ENCODE data around the gene PRMT3.
"Not testable (repeated sequence)": the region's sequence is repeated elsewhere in the genome, so short reads cannot be mapped to it uniquely, and the experiment has no call there.

PRMT3 gene

GRCh38 chr11:20518323-20518834 is 130.9 kb downstream of the PRMT3 start:
- FAIRE-seq: no peak

GRCh38 chr11:20522536-20522935 is 135.0 kb downstream of the PRMT3 start:
- FAIRE-seq: no peak

GRCh38 chr11:20529757-20530156 is 142.2 kb downstream of the PRMT3 start:
- FAIRE-seq: no peak

GRCh38 chr11:20530942-20531703 is 143.6 kb downstream of the PRMT3 start:
- no peak for FAIRE-seq

- no peak for FAIRE-seq
Measured at GRCh38 chr11:20535271-20535881, 147.9 kb downstream of the PRMT3 start.

- no peak for FAIRE-seq
Measured at GRCh38 chr11:20536365-20536764, 148.8 kb downstream of the PRMT3 start.

- no peak for FAIRE-seq
Measured at GRCh38 chr11:20536784-20537183, 149.3 kb downstream of the PRMT3 start.

- FAIRE-seq: no peak
Measured at GRCh38 chr11:20541503-20541902, 154.0 kb downstream of the PRMT3 start.

- no peak for FAIRE-seq
Measured at GRCh38 chr11:20544603-20545237, 157.2 kb downstream of the PRMT3 start.

- FAIRE-seq: no peak
Measured at GRCh38 chr11:20547411-20547810, 159.9 kb downstream of the PRMT3 start.

GRCh38 chr11:20551096-20551495 is 163.6 kb downstream of the PRMT3 start:
- FAIRE-seq: no peak

- FAIRE-seq: no peak
Measured at GRCh38 chr11:20555783-20556182, 168.3 kb downstream of the PRMT3 start.

GRCh38 chr11:20556396-20556795 is 168.9 kb downstream of the PRMT3 start:
- FAIRE-seq: not testable (repeated sequence)

GRCh38 chr11:20558741-20559140 is 171.2 kb downstream of the PRMT3 start:
- FAIRE-seq: no peak

Measured in colon (tissue), 2 donors.